Endodermal cell (in vitro differentiated cells): Measurements from ENCODE around the gene PLSCR2. TPM values are rescaled to one million over a fixed set of nuclear protein-coding genes. Genes with fewer than 3 reads are reported as not detected.

Experiments used
- DNase-seq: peaks from one replicate; pipeline ENCODE4 v3.0.0-alpha.2; 2017
- H3K27ac ChIP-seq: 2 replicates; pipeline ENCODE4 v1.5.1; 2013; ENCODE audit warnings: mild to moderate bottlenecking, low read depth, low read length, moderate library complexity
- H3K27me3 ChIP-seq: 2 replicates; pipeline ENCODE4 v1.6.1; 2013; ENCODE audit warnings: mild to moderate bottlenecking, low read length, moderate library complexity; ENCODE audit not compliant: insufficient read depth, control insufficient read depth, poor library complexity, severe bottlenecking
- H3K36me3 ChIP-seq: 2 replicates; pipeline ENCODE4 v1.7.0; 2013; ENCODE audit warnings: mild to moderate bottlenecking, low read length, moderate library complexity; ENCODE audit not compliant: control insufficient read depth, insufficient read depth
- H3K4me1 ChIP-seq: one replicate; pipeline ENCODE4 v1.7.0; 2013; ENCODE audit warnings: low read length; ENCODE audit not compliant: control insufficient read depth, insufficient read depth
- H3K4me3 ChIP-seq: 2 replicates; pipeline ENCODE4 v1.5.1; 2013; ENCODE audit warnings: mild to moderate bottlenecking, low read length, moderate library complexity
- H3K9ac ChIP-seq: 2 replicates; pipeline ENCODE4 v1.6.1; 2013; ENCODE audit warnings: mild to moderate bottlenecking, low read length, moderate library complexity; ENCODE audit not compliant: poor library complexity, severe bottlenecking; ENCODE audit errors: extremely low read depth
- H3K9me3 ChIP-seq: 2 replicates; pipeline ENCODE4 v1.6.1; 2013; ENCODE audit warnings: mild to moderate bottlenecking, low read length, moderate library complexity; ENCODE audit not compliant: control insufficient read depth
- H3K27ac Mint-ChIP-seq: 2 replicates; pipeline ENCODE4 v1.8.0; 2020; ENCODE audit warnings: mixed read lengths
- H3K27me3 Mint-ChIP-seq: 2 replicates; pipeline ENCODE4 v1.8.0; 2021; ENCODE audit warnings: mild to moderate bottlenecking, mixed read lengths; ENCODE audit not compliant: insufficient read depth
- H3K36me3 Mint-ChIP-seq: 2 replicates; pipeline ENCODE4 v1.8.0; 2020; ENCODE audit warnings: low read depth, mixed read lengths
- H3K4me1 Mint-ChIP-seq: 2 replicates; pipeline ENCODE4 v1.8.0; 2020; ENCODE audit warnings: mixed read lengths
- H3K4me3 Mint-ChIP-seq: 2 replicates; pipeline ENCODE4 v1.8.0; 2020; ENCODE audit warnings: mild to moderate bottlenecking, moderate library complexity, mixed read lengths
- H3K9me3 Mint-ChIP-seq: 2 replicates; pipeline ENCODE4 v1.8.0; 2020; ENCODE audit warnings: mild to moderate bottlenecking, mixed read lengths
- WGBS, 2 experiments: methylation state at CpG; one replicate each; pipeline versions ENCODE4 v1.1.5 to v1.1.7; 2013; ENCODE audit warnings: missing lambda C conversion rate in 2 of 2, mixed read lengths in 1 of 2; ENCODE audit not compliant: insufficient coverage in 1 of 2, insufficient read length in 1 of 2; 5-methylcytosine and 5-hydroxymethylcytosine counted together
- total RNA-seq, 2 donors: library from RNA; stranded (reverse); fragmentation: NEBNext Ultra II Directional in 1 of 2; extraction: Animal tissue kit (Norgen Biotek cat#: 25700) in 1 of 2; gene quantifications; 2 replicates in 1 of 2; 3 replicates in 1 of 2; pipeline ENCODE4 v1.2.1, GENCODE V29; 2021
- TF ChIP-seq, protein P1 (sequence below): fragments of 200-600 bp; sonication (generic); conservative IDR thresholded peaks from 2 replicates; pipeline ENCODE4 v1.5.0; 2021; ENCODE audit warnings: antibody characterized with exemption, mild to moderate bottlenecking

PLSCR2 gene
- total RNA-seq, 2 donors from 2014 or later: 3.0 to 17.7 TPM

DNA sequence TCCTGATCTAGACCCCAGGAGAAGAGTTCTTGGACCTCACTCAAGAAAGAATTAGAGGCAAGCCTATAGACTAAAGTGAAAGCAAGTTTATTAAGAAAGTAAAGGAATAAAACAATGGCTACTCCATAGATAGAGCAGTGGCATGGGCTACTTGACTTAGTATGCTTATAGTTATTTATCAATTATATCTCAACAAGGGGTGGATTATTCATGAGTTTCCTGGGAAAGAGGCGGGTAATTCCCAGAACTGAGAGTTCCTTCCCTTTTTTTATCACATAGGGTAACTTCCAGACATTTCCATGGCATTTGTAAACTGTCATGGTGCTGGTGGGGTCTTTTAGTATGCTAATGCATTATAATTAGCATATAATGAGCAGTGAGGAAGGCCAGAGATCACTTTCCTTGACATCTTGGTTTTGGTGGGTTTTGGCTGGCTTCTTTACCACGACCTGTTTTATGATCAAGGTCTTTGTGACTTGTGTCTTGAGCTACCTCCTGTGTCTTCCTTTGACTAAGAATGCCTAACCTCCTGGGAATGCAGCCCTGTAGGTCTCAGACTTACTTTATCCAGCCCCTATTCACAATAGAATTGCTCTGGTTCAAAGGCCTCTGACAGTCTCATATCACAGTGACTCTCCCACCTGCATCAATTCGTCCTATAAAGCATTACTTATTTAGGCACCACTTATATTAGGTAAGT lies 35.3 kb upstream of the PLSCR2 start:
- peak overlapping the region; percentile 15 for H3K4me3 ChIP-seq
- 0 to 4% methylated on average over 1 to 2 of the region's 3 CpGs for WGBS, 2 experiments

DNA sequence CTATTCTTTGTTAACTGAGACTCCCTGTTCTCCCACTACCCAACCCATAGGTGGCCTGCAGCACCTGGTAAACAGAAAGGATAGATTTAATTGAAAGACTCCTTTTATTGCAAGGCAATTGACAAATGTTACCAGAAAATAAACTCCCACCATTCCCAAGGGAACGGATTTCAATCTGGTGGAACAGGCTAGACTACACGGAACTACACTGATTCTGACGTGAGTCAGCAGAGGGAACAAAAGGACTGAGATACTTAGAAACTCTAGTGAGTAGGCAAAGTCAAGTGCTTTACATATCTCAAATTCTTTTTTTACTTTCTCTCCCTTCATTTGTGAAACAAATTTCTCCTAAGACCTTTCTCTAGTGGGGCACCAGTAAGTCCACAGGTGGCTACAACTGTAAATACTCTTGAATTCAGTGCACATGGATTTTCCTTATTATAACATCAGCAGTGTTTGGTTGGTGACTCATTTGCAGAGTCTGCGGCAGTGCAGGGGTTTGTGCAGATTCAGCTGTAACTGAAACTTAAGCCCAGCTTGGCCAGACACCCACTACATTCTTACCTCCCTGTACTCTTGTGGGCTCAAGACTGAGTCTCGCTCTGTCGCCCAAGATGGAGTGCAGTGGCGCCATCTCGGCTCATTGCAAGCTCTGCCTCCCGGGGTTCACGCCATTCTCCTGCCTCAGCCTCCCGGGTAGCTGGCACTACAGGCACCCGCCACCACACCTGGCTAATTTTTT lies 34.3 kb upstream of the PLSCR2 start:
- 86 to 91% methylated on average over 4 to 12 of the region's 12 CpGs for WGBS, 2 experiments
- TF ChIP-seq, protein P1, sequence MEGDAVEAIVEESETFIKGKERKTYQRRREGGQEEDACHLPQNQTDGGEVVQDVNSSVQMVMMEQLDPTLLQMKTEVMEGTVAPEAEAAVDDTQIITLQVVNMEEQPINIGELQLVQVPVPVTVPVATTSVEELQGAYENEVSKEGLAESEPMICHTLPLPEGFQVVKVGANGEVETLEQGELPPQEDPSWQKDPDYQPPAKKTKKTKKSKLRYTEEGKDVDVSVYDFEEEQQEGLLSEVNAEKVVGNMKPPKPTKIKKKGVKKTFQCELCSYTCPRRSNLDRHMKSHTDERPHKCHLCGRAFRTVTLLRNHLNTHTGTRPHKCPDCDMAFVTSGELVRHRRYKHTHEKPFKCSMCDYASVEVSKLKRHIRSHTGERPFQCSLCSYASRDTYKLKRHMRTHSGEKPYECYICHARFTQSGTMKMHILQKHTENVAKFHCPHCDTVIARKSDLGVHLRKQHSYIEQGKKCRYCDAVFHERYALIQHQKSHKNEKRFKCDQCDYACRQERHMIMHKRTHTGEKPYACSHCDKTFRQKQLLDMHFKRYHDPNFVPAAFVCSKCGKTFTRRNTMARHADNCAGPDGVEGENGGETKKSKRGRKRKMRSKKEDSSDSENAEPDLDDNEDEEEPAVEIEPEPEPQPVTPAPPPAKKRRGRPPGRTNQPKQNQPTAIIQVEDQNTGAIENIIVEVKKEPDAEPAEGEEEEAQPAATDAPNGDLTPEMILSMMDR: peak; percentile 63
- H3K27me3 ChIP-seq: no peaks in the 10 kb centered on the region
- peaks cover 14% of the 10 kb centered on the region for H3K4me1 ChIP-seq
- no peak overlapping the region for H3K4me3 Mint-ChIP-seq
- no peaks in the 10 kb centered on the region for H3K36me3 ChIP-seq
- peaks cover 51% of the 10 kb centered on the region for H3K4me1 Mint-ChIP-seq
- peaks cover 3% of the 10 kb centered on the region for H3K36me3 Mint-ChIP-seq
- H3K4me3 ChIP-seq: peak overlapping the region; percentile 15
- no peak for DNase-seq
- no peaks in the 10 kb centered on the region for H3K9me3 ChIP-seq
- peaks cover 3% of the 10 kb centered on the region for H3K9me3 Mint-ChIP-seq
- H3K9ac ChIP-seq: no peak overlapping the region
- no peak overlapping the region for H3K27ac ChIP-seq
- H3K27ac Mint-ChIP-seq: peak overlapping the region; percentile 80
- no peaks in the 10 kb centered on the region for H3K27me3 Mint-ChIP-seq

More for the DNA sequence above, 35.3 kb upstream of the PLSCR2 start:
- H3K27me3 ChIP-seq: no peaks in the 10 kb centered on the region
- TF ChIP-seq, protein P1: no peak
- peak; percentile 70 for DNase-seq
- peaks cover 53% of the 10 kb centered on the region for H3K4me1 Mint-ChIP-seq
- no peaks in the 10 kb centered on the region for H3K36me3 ChIP-seq
- H3K27ac Mint-ChIP-seq: peak overlapping the region; percentile 93
- H3K9me3 Mint-ChIP-seq: peaks cover 3% of the 10 kb centered on the region
- no peak overlapping the region for H3K9ac ChIP-seq
- H3K9me3 ChIP-seq: no peaks in the 10 kb centered on the region
- no peak overlapping the region for H3K27ac ChIP-seq
- peaks cover 14% of the 10 kb centered on the region for H3K4me1 ChIP-seq
- peaks cover 5% of the 10 kb centered on the region for H3K36me3 Mint-ChIP-seq
- no peak overlapping the region for H3K4me3 Mint-ChIP-seq
- H3K27me3 Mint-ChIP-seq: no peaks in the 10 kb centered on the region

DNA sequence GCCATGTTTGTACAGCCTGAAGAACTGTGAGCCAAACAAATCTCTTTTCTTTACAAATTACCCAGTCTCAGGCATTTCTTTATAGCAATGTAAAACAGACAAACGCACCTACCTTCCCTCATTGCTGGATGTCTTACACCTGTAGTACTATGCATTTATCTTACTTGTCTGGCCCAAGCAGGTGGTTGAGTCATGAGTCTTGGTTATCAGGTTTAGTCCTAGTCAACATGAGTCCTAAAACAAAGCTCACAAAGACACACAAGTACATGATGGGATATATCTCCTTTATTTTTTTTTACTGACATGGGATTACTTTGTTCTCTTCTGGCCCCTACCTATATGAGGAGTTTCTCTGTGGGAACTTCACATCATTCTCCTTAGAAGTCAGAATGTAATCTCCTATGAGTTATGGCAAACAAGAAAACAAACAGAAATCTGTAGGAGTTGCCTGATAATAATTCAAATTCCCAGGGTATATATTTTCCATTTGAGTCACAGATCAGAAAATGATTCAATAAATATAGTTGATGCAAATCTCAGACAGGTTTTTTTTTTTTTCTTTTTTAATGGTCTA lies 33.6 kb upstream of the PLSCR2 start:
- Histone ChIP-seq H3K4me3 (no peak overlapping the region), H3K36me3 (no peaks in the 10 kb centered on the region), H3K9me3 (peaks cover 4% of the 10 kb centered on the region), H3K4me1 (peaks cover 14% of the 10 kb centered on the region), H3K27me3 (no peaks in the 10 kb centered on the region), H3K9ac (no peak overlapping the region), H3K27ac (no peak overlapping the region)
- Mint-ChIP-seq H3K27ac (no peak overlapping the region), H3K9me3 (peaks cover 8% of the 10 kb centered on the region), H3K36me3 (peaks cover 2% of the 10 kb centered on the region), H3K4me3 (no peak overlapping the region), H3K27me3 (no peaks in the 10 kb centered on the region), H3K4me1 (peaks cover 46% of the 10 kb centered on the region)
- no peak for DNase-seq
- 81 to 100% methylated on average over 1 of the region's 1 CpG for WGBS, 2 experiments
- TF ChIP-seq, protein P1: no peak
